Measurements from ENCODE around the gene MAML2. TPM values are rescaled to one million over a fixed set of nuclear protein-coding genes. Genes with fewer than 3 reads are reported as not detected.

MAML2 gene
- total RNA-seq, 1 experiment from 2014 or later, result 2.7 TPM

GRCh38 chr11:96114178-96115064, 228.6 kb downstream of the MAML2 start:
- Histone ChIP-seq H3K4ac (ENCODE audit: low read depth, low read length) (no peak overlapping the region), H4K20me1 (ENCODE audit: control insufficient read depth, insufficient read depth, insufficient read length) (no peaks in the 10 kb centered on the region), H3K27ac (ENCODE audit: insufficient read length, low read depth, low read length) (no peak overlapping the region), H2BK120ac (ENCODE audit: low read depth, low read length, poor library complexity, severe bottlenecking) (no peak overlapping the region), H3K23me2 (ENCODE audit: insufficient read length, low read depth, low read length, poor library complexity, severe bottlenecking) (no peaks in the 10 kb centered on the region), H2BK15ac (ENCODE audit: low read depth, low read length) (no peak overlapping the region), H4K91ac (ENCODE audit: insufficient read length, low read depth, low read length) (no peak overlapping the region), H3K27me3 (ENCODE audit: insufficient read depth, low read length) (no peaks in the 10 kb centered on the region), H3K56ac (ENCODE audit: insufficient read length, low read depth, low read length) (no peak overlapping the region), H3K9ac (ENCODE audit: extremely low read depth, insufficient read length, low read length) (no peak overlapping the region), H4K5ac (ENCODE audit: insufficient read length, low read depth, low read length) (no peak overlapping the region), H2BK12ac (ENCODE audit: insufficient read length, low read depth, low read length) (no peak overlapping the region), H3K4me2 (ENCODE audit: insufficient read depth, insufficient read length, low read length) (no peak overlapping the region), H2AFZ (ENCODE audit: low read length) (no peak overlapping the region), H2BK20ac (ENCODE audit: low read depth, low read length, poor library complexity, severe bottlenecking) (no peak overlapping the region), H3K79me1 (ENCODE audit: insufficient read depth, low read depth, low read length, poor library complexity, severe bottlenecking) (no peaks in the 10 kb centered on the region), H2BK5ac (ENCODE audit: insufficient read length, low read length) (no peak overlapping the region), H3K4me1 (ENCODE audit: insufficient read depth, low read length) (peaks cover 6% of the 10 kb centered on the region), H2AK5ac (ENCODE audit: insufficient read length, low read length) (no peak overlapping the region), H3K79me2 (ENCODE audit: insufficient read depth, low read length) (no peaks in the 10 kb centered on the region), H4K8ac (replicated peaks; ENCODE audit: insufficient read length, low read depth, low read length) (no peak overlapping the region), H3K18ac (ENCODE audit: insufficient read length, low read depth, low read length) (no peak overlapping the region), H3K23ac (ENCODE audit: insufficient read length, low read depth, low read length) (no peak overlapping the region), H3K14ac (ENCODE audit: insufficient read depth, low read length) (no peak overlapping the region), H3K9me3 (ENCODE audit: control insufficient read depth, low read depth, low read length) (no peaks in the 10 kb centered on the region), H3T11ph (ENCODE audit: low read length) (no peak overlapping the region)
- TF ChIP-seq CTCF (conservative IDR thresholded peaks at IDR 0.05), result no peak
- H3K27me3 Mint-ChIP-seq (ENCODE audit: low read depth), result no peaks in the 10 kb centered on the region
- no CpG with 5 or more reads among the region's 5 CpGs for WGBS (ENCODE audit: extremely low coverage, insufficient read length, low lambda C conversion rate)
- H3K4me3 Mint-ChIP-seq, result no peak overlapping the region
- H3K9me3 Mint-ChIP-seq, result no peaks in the 10 kb centered on the region
- no peak for DNase-seq
- H3K27ac Mint-ChIP-seq, result peak overlapping the region in 1 of 3 experiments; percentile 39; a peak in 2 of 7 replicates
- peaks cover 22 to 25% of the 10 kb centered on the region in 2 experiments for H3K4me1 Mint-ChIP-seq
- no peaks in the 10 kb centered on the region for H3K36me3 Mint-ChIP-seq (ENCODE audit: insufficient read depth in 1 of 3, low read depth in 3 of 3)
